SK-N-MC (cell line): Measurements from ENCODE around the gene CCDC167.

Experiments used
- DNase-seq: peaks from one replicate; pipeline ENCODE4 v3.0.0-alpha.2; 2011; ENCODE audit warnings: low read depth, low spot score
- H3K27ac ChIP-seq: fragments of 200-600 bp; sonication (generic); 2 replicates; pipeline ENCODE4 v1.5.1; 2016; ENCODE audit warnings: mixed run types
- H3K36me3 ChIP-seq: fragments of 200-600 bp; sonication (generic); 2 replicates; pipeline ENCODE4 v1.6.1; 2017; ENCODE audit warnings: antibody characterized with exemption, low read length, mixed read lengths; ENCODE audit not compliant: insufficient read depth
- H3K4me3 ChIP-seq: fragments of 200-600 bp; sonication (generic); 2 replicates; pipeline ENCODE4 v1.5.1; 2016
- H3K9ac ChIP-seq: fragments of 200-600 bp; sonication (generic); 2 replicates; pipeline ENCODE4 v1.8.0; 2017; ENCODE audit warnings: mixed run types, mixed read lengths; ENCODE audit not compliant: insufficient read length
- H3K9me3 ChIP-seq: fragments of 200-600 bp; sonication (generic); 2 replicates; pipeline ENCODE4 v1.6.1; 2017; ENCODE audit warnings: low read depth, mild to moderate bottlenecking, antibody characterized with exemption, low read length, moderate library complexity, mixed read lengths
- EZH2 ChIP-seq: fragments of 200-600 bp; sonication (generic); IDR thresholded peaks from one replicate; pipeline ENCODE4 v1.6.1; 2017; ENCODE audit warnings: antibody characterized with exemption
- FOXP2 ChIP-seq: optimal IDR thresholded peaks from 2 replicates; pipeline ENCODE3; 2011; ENCODE audit warnings: mild to moderate bottlenecking, moderate library complexity; ENCODE audit not compliant: insufficient read depth; ENCODE audit errors: extremely low read length, control extremely low read depth
- POLR2AphosphoS5 ChIP-seq: IDR thresholded peaks from 2 replicates; pipeline ENCODE4 v1.6.1; 2012; ENCODE audit warnings: mild to moderate bottlenecking, low read depth, low read length, borderline replicate concordance

CCDC167 gene

GRCh38 chr6:37499433-37500293 lies at the start of gene CCDC167:
TSS of gene CCDC167 (minus strand) at chr6:37499893. CDS start at chr6:37499863, 30 bp downstream.
- peak; percentile 94 for DNase-seq
- Histone ChIP-seq H3K4me3 (peak within 1 kb of the TSS; percentile 88), H3K27ac (peak within 1 kb of the TSS; percentile 64; the same call in 1 of the 2 replicates), H3K9me3 (no peaks in the 10 kb centered on the region), H3K9ac (peak within 1 kb of the TSS; percentile 89), H3K36me3 (no peaks in the 10 kb centered on the region)
- TF ChIP-seq POLR2AphosphoS5 (peak; percentile 79; the same call in 1 of the 2 replicates), EZH2 (no peak), FOXP2 (no peak)

- Histone ChIP-seq H3K36me3 (no peaks in the 10 kb centered on the region), H3K27ac (no peak overlapping the region), H3K4me3 (no peak overlapping the region), H3K9ac (no peak overlapping the region), H3K9me3 (no peaks in the 10 kb centered on the region)
- no peak for DNase-seq
- TF ChIP-seq POLR2AphosphoS5 (no peak), FOXP2 (no peak), EZH2 (no peak)
These were observed 49.5 kb upstream of the CCDC167 start for GRCh38 chr6:37549154-37549553.

GRCh38 chr6:37548067-37548674 lies 48.5 kb upstream of the CCDC167 start:
- H3K9ac ChIP-seq, result no peak overlapping the region
- no peak overlapping the region for H3K27ac ChIP-seq
- H3K4me3 ChIP-seq, result no peak overlapping the region
- H3K36me3 ChIP-seq, result no peaks in the 10 kb centered on the region
- no peaks in the 10 kb centered on the region for H3K9me3 ChIP-seq
- no peak for DNase-seq
- TF ChIP-seq EZH2 (no peak), POLR2AphosphoS5 (no peak), FOXP2 (no peak)

GRCh38 chr6:37547564-37548061 lies 47.9 kb upstream of the CCDC167 start:
- Histone ChIP-seq H3K9me3 (no peaks in the 10 kb centered on the region), H3K36me3 (no peaks in the 10 kb centered on the region), H3K27ac (no peak overlapping the region), H3K9ac (no peak overlapping the region), H3K4me3 (no peak overlapping the region)
- no peak for TF ChIP-seq EZH2
- TF ChIP-seq FOXP2, result no peak
- TF ChIP-seq POLR2AphosphoS5, result no peak
- DNase-seq, result no peak

- H3K9ac ChIP-seq, result no peak overlapping the region
- DNase-seq, result no peak
- no peak overlapping the region for H3K4me3 ChIP-seq
- H3K9me3 ChIP-seq, result no peaks in the 10 kb centered on the region
- no peak overlapping the region for H3K27ac ChIP-seq
- H3K36me3 ChIP-seq, result no peaks in the 10 kb centered on the region
- no peak for TF ChIP-seq EZH2
- TF ChIP-seq POLR2AphosphoS5, result no peak
- no peak for TF ChIP-seq FOXP2
These were observed 46.6 kb upstream of the CCDC167 start for GRCh38 chr6:37546141-37546871.

- Histone ChIP-seq H3K9me3 (no peaks in the 10 kb centered on the region), H3K9ac (no peak overlapping the region), H3K27ac (no peak overlapping the region), H3K4me3 (no peak overlapping the region), H3K36me3 (no peaks in the 10 kb centered on the region)
- no peak for DNase-seq
- TF ChIP-seq POLR2AphosphoS5 (no peak), FOXP2 (no peak), EZH2 (no peak)
These were observed 44.8 kb upstream of the CCDC167 start for GRCh38 chr6:37544530-37544929.

GRCh38 chr6:37543361-37543760 lies 43.7 kb upstream of the CCDC167 start:
- no peak for DNase-seq

GRCh38 chr6:37541346-37541745 lies 41.7 kb upstream of the CCDC167 start:
- no peaks in the 10 kb centered on the region for H3K36me3 ChIP-seq
- no peak overlapping the region for H3K9ac ChIP-seq
- TF ChIP-seq POLR2AphosphoS5, result no peak
- TF ChIP-seq EZH2, result no peak
- TF ChIP-seq FOXP2, result no peak
- DNase-seq, result no peak
- H3K27ac ChIP-seq, result no peak overlapping the region
- no peak overlapping the region for H3K4me3 ChIP-seq
- H3K9me3 ChIP-seq, result no peaks in the 10 kb centered on the region

More at GRCh38 chr6:37543361-37543760, 43.7 kb upstream of the CCDC167 start:
- TF ChIP-seq POLR2AphosphoS5 (no peak), FOXP2 (no peak), EZH2 (no peak)
- H3K9ac ChIP-seq, result no peak overlapping the region
- H3K9me3 ChIP-seq, result no peaks in the 10 kb centered on the region
- no peaks in the 10 kb centered on the region for H3K36me3 ChIP-seq
- no peak overlapping the region for H3K4me3 ChIP-seq
- no peak overlapping the region for H3K27ac ChIP-seq
